H1 (cell line): Measurements from ENCODE around the gene H6PD. TPM values are rescaled to one million over a fixed set of nuclear protein-coding genes. Genes with fewer than 3 reads are reported as not detected.

ENCODE experiments used
- SP2 ChIP-seq: IDR thresholded peaks from 2 replicates; pipeline ENCODE4 v1.6.1; 2012; ENCODE audit warnings: mild to moderate bottlenecking, low read length, inconsistent platforms
- polyA plus RNA-seq, 7 experiments: library from polyadenylated mRNA; depleted of rRNA in 3 of 7; stranded (reverse) in 5 of 7; unstranded in 2 of 7; fragments of >200 nt in 5 of 7; fragments of 200-250 nt in 2 of 7; gene quantifications; 1 replicate in 5 of 7; 2 replicates in 1 of 7; 4 replicates in 1 of 7; pipeline versions ENCODE4 v1.2.1 to v1.2.3, GENCODE V29; 2011 to 2013; ENCODE audit warnings: missing spikeins in 2 of 7, mixed read lengths in 2 of 7
- total RNA-seq: library from RNA; stranded (reverse); fragmentation: NEBNext Ultra II Directional; extraction: Animal tissue kit (Norgen Biotek cat#: 25700); gene quantifications from 2 replicates; pipeline ENCODE4 v1.2.1, GENCODE V29; 2021
- TF ChIP-seq, protein P1 (sequence below): fragments of 300-600 bp; sonication (generic); IDR thresholded peaks from 2 replicates; pipeline ENCODE4 v1.7.1; 2012; ENCODE audit warnings: low read length, moderate library complexity, mild to moderate bottlenecking, inconsistent platforms; ENCODE audit not compliant: insufficient replicate concordance

Gene H6PD
- total and polyA plus RNA-seq, 2 of the 8 experiments (the other 6 are each of a cell fraction or from before 2014, with no cell fraction given) = 3.6 to 3.8 TPM

GRCh38 chr1:9262096-9262986 lies 27.8 kb downstream of the H6PD start (continued):
- TF ChIP-seq, protein P1, sequence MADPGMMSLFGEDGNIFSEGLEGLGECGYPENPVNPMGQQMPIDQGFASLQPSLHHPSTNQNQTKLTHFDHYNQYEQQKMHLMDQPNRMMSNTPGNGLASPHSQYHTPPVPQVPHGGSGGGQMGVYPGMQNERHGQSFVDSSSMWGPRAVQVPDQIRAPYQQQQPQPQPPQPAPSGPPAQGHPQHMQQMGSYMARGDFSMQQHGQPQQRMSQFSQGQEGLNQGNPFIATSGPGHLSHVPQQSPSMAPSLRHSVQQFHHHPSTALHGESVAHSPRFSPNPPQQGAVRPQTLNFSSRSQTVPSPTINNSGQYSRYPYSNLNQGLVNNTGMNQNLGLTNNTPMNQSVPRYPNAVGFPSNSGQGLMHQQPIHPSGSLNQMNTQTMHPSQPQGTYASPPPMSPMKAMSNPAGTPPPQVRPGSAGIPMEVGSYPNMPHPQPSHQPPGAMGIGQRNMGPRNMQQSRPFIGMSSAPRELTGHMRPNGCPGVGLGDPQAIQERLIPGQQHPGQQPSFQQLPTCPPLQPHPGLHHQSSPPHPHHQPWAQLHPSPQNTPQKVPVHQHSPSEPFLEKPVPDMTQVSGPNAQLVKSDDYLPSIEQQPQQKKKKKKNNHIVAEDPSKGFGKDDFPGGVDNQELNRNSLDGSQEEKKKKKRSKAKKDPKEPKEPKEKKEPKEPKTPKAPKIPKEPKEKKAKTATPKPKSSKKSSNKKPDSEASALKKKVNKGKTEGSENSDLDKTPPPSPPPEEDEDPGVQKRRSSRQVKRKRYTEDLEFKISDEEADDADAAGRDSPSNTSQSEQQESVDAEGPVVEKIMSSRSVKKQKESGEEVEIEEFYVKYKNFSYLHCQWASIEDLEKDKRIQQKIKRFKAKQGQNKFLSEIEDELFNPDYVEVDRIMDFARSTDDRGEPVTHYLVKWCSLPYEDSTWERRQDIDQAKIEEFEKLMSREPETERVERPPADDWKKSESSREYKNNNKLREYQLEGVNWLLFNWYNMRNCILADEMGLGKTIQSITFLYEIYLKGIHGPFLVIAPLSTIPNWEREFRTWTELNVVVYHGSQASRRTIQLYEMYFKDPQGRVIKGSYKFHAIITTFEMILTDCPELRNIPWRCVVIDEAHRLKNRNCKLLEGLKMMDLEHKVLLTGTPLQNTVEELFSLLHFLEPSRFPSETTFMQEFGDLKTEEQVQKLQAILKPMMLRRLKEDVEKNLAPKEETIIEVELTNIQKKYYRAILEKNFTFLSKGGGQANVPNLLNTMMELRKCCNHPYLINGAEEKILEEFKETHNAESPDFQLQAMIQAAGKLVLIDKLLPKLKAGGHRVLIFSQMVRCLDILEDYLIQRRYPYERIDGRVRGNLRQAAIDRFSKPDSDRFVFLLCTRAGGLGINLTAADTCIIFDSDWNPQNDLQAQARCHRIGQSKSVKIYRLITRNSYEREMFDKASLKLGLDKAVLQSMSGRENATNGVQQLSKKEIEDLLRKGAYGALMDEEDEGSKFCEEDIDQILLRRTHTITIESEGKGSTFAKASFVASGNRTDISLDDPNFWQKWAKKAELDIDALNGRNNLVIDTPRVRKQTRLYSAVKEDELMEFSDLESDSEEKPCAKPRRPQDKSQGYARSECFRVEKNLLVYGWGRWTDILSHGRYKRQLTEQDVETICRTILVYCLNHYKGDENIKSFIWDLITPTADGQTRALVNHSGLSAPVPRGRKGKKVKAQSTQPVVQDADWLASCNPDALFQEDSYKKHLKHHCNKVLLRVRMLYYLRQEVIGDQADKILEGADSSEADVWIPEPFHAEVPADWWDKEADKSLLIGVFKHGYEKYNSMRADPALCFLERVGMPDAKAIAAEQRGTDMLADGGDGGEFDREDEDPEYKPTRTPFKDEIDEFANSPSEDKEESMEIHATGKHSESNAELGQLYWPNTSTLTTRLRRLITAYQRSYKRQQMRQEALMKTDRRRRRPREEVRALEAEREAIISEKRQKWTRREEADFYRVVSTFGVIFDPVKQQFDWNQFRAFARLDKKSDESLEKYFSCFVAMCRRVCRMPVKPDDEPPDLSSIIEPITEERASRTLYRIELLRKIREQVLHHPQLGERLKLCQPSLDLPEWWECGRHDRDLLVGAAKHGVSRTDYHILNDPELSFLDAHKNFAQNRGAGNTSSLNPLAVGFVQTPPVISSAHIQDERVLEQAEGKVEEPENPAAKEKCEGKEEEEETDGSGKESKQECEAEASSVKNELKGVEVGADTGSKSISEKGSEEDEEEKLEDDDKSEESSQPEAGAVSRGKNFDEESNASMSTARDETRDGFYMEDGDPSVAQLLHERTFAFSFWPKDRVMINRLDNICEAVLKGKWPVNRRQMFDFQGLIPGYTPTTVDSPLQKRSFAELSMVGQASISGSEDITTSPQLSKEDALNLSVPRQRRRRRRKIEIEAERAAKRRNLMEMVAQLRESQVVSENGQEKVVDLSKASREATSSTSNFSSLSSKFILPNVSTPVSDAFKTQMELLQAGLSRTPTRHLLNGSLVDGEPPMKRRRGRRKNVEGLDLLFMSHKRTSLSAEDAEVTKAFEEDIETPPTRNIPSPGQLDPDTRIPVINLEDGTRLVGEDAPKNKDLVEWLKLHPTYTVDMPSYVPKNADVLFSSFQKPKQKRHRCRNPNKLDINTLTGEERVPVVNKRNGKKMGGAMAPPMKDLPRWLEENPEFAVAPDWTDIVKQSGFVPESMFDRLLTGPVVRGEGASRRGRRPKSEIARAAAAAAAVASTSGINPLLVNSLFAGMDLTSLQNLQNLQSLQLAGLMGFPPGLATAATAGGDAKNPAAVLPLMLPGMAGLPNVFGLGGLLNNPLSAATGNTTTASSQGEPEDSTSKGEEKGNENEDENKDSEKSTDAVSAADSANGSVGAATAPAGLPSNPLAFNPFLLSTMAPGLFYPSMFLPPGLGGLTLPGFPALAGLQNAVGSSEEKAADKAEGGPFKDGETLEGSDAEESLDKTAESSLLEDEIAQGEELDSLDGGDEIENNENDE = no peak
- TF ChIP-seq SP2 = no peak
